Measurements from ENCODE around the gene SEPTIN5. TPM values are rescaled to one million over a fixed set of nuclear protein-coding genes. Genes with fewer than 3 reads are reported as not detected.

SEPTIN5 gene
- polyA plus RNA-seq, 1 experiment = 13.1 TPM

- Histone ChIP-seq H3K27me3 (ENCODE audit: control insufficient read depth, insufficient read depth, low read length) (peaks cover 5% of the 10 kb centered on the region), H3K9me3 (ENCODE audit: control insufficient read depth, insufficient read depth, low read length) (no peaks in the 10 kb centered on the region; the same call in 1 of the 2 replicates), H3K4me3 (ENCODE audit: low read depth, low read length) (no peak overlapping the region), H3K27ac (ENCODE audit: low read depth, low read length) (no peak overlapping the region)
- TF ChIP-seq, protein P1, sequence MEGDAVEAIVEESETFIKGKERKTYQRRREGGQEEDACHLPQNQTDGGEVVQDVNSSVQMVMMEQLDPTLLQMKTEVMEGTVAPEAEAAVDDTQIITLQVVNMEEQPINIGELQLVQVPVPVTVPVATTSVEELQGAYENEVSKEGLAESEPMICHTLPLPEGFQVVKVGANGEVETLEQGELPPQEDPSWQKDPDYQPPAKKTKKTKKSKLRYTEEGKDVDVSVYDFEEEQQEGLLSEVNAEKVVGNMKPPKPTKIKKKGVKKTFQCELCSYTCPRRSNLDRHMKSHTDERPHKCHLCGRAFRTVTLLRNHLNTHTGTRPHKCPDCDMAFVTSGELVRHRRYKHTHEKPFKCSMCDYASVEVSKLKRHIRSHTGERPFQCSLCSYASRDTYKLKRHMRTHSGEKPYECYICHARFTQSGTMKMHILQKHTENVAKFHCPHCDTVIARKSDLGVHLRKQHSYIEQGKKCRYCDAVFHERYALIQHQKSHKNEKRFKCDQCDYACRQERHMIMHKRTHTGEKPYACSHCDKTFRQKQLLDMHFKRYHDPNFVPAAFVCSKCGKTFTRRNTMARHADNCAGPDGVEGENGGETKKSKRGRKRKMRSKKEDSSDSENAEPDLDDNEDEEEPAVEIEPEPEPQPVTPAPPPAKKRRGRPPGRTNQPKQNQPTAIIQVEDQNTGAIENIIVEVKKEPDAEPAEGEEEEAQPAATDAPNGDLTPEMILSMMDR (IDR thresholded peaks at IDR 0.05; ENCODE audit: low read depth, low read length) = no peak
- CTCF ChIA-PET = no interaction called here
- no peak for DNase-seq (ENCODE audit: low read depth, low spot score)
- POLR2A ChIA-PET = interaction anchor here (0.8 kb wide), 1 partner anchor 11 kb away, joined by 3 read pairs; no protein-coding TSS in a partner anchor
These were observed 28.1 kb downstream of the SEPTIN5 start for GRCh38 chr22:19742160-19743066.

- POLR2A ChIA-PET = no interaction called here
- Histone ChIP-seq H3K4me3 (ENCODE audit: low read depth, low read length) (no peak overlapping the region), H3K27ac (ENCODE audit: low read depth, low read length) (no peak overlapping the region), H3K27me3 (ENCODE audit: control insufficient read depth, insufficient read depth, low read length) (peaks cover 5% of the 10 kb centered on the region), H3K9me3 (ENCODE audit: control insufficient read depth, insufficient read depth, low read length) (no peaks in the 10 kb centered on the region; the same call in 1 of the 2 replicates)
- CTCF ChIA-PET = interaction anchor here (0.8 kb wide), 1 partner anchor 31 kb away, joined by 3 read pairs; no protein-coding TSS in a partner anchor
- no peak for DNase-seq (ENCODE audit: low read depth, low spot score)
- TF ChIP-seq, protein P1 (IDR thresholded peaks at IDR 0.05; ENCODE audit: low read depth, low read length) = no peak
These were observed 28.8 kb downstream of the SEPTIN5 start for GRCh38 chr22:19743081-19743480.

- ChIA-PET POLR2A (no interaction called here), CTCF (interaction anchor here (0.8 kb wide), 1 partner anchor 30 kb away, joined by 3 read pairs; no protein-coding TSS in a partner anchor)
- Histone ChIP-seq H3K9me3 (ENCODE audit: control insufficient read depth, insufficient read depth, low read length) (no peaks in the 10 kb centered on the region; the same call in 1 of the 2 replicates), H3K27ac (ENCODE audit: low read depth, low read length) (no peak overlapping the region), H3K4me3 (ENCODE audit: low read depth, low read length) (no peak overlapping the region), H3K27me3 (ENCODE audit: control insufficient read depth, insufficient read depth, low read length) (peaks cover 8% of the 10 kb centered on the region)
- DNase-seq (ENCODE audit: low read depth, low spot score) = no peak
- TF ChIP-seq, protein P1 (IDR thresholded peaks at IDR 0.05; ENCODE audit: low read depth, low read length) = no peak
These were observed 29.3 kb downstream of the SEPTIN5 start for GRCh38 chr22:19743651-19744050.

GRCh38 chr22:19744350-19745006 is 30.2 kb downstream of the SEPTIN5 start:
- Histone ChIP-seq H3K27ac (ENCODE audit: low read depth, low read length) (no peak overlapping the region), H3K9me3 (ENCODE audit: control insufficient read depth, insufficient read depth, low read length) (no peaks in the 10 kb centered on the region; the same call in 1 of the 2 replicates), H3K27me3 (ENCODE audit: control insufficient read depth, insufficient read depth, low read length) (peaks cover 8% of the 10 kb centered on the region), H3K4me3 (ENCODE audit: low read depth, low read length) (no peak overlapping the region)
- POLR2A ChIA-PET = no interaction called here
- TF ChIP-seq, protein P1 (IDR thresholded peaks at IDR 0.05; ENCODE audit: low read depth, low read length) = no peak
- CTCF ChIA-PET = interaction anchor here (1.1 to 1.7 kb wide), 2 partner anchors 14 to 166 kb away, joined by 4 to 6 read pairs; no protein-coding TSS in a partner anchor
- no peak for DNase-seq (ENCODE audit: low read depth, low spot score)

Data from AG04450 (cell line).